ENCODE data around the gene HOXB13. TPM values are rescaled to one million over a fixed set of nuclear protein-coding genes. Genes with fewer than 3 reads are reported as not detected.

HOXB13 gene
- total RNA-seq, result not detected in 2 replicates
- polyA plus RNA-seq, result not detected in 2 replicates

- DNase-seq (ENCODE audit: low read depth in 1 of 2, low spot score in 1 of 2), result peak; percentile 47 to 66
- no peaks in the 10 kb centered on the region for H3K9me3 ChIP-seq (ENCODE audit: low read depth)
- no peaks in the 10 kb centered on the region for H3K36me3 ChIP-seq
- no peak for TF ChIP-seq CTCF (IDR thresholded peaks at IDR 0.05; ENCODE audit: low read depth, low read length)
- no peak within 1 kb of the TSS for H3K27ac ChIP-seq
- H3K4me1 ChIP-seq (ENCODE audit: low read depth), result peaks cover 6% of the 10 kb centered on the region
- peak within 1 kb of the TSS; percentile 18 for H3K4me3 ChIP-seq
- H3K27me3 ChIP-seq, result peaks cover 100% of the 10 kb centered on the region
Observed at GRCh38 chr17:48728232-48729231, at the start of gene HOXB13. HOXB13 (minus strand) TSS chr17:48728750; CDS start chr17:48728593, 157 bp downstream.

- no peak for TF ChIP-seq CTCF (IDR thresholded peaks at IDR 0.05; ENCODE audit: low read depth, low read length)
- Histone ChIP-seq H3K27me3 (peaks cover 32% of the 10 kb centered on the region), H3K36me3 (no peaks in the 10 kb centered on the region), H3K27ac (no peak overlapping the region), H3K9me3 (ENCODE audit: low read depth) (no peaks in the 10 kb centered on the region), H3K4me1 (ENCODE audit: low read depth) (no peaks in the 10 kb centered on the region), H3K4me3 (no peak overlapping the region)
- DNase-seq (ENCODE audit: low read depth in 1 of 2, low spot score in 1 of 2), result no peak
Observed at GRCh38 chr17:48776602-48777001, 48.1 kb upstream of the HOXB13 start.

- no peak for TF ChIP-seq CTCF (IDR thresholded peaks at IDR 0.05; ENCODE audit: low read depth, low read length)
- Histone ChIP-seq H3K9me3 (ENCODE audit: low read depth) (no peaks in the 10 kb centered on the region), H3K4me1 (ENCODE audit: low read depth) (no peaks in the 10 kb centered on the region), H3K36me3 (no peaks in the 10 kb centered on the region), H3K27me3 (peaks cover 36% of the 10 kb centered on the region), H3K4me3 (no peak overlapping the region), H3K27ac (no peak overlapping the region)
- no peak for DNase-seq (ENCODE audit: low read depth in 1 of 2, low spot score in 1 of 2)
Observed at GRCh38 chr17:48773245-48773644, 44.7 kb upstream of the HOXB13 start.

- no peak overlapping the region for H3K4me3 ChIP-seq
- no peak for TF ChIP-seq CTCF (IDR thresholded peaks at IDR 0.05; ENCODE audit: low read depth, low read length)
- H3K9me3 ChIP-seq (ENCODE audit: low read depth), result no peaks in the 10 kb centered on the region
- no peak for DNase-seq (ENCODE audit: low read depth in 1 of 2, low spot score in 1 of 2)
- no peaks in the 10 kb centered on the region for H3K36me3 ChIP-seq
- no peaks in the 10 kb centered on the region for H3K4me1 ChIP-seq (ENCODE audit: low read depth)
- peaks cover 43% of the 10 kb centered on the region for H3K27me3 ChIP-seq
- H3K27ac ChIP-seq, result no peak overlapping the region
Observed at GRCh38 chr17:48770954-48771353, 42.4 kb upstream of the HOXB13 start.

GRCh38 chr17:48769009-48769675 lies 40.6 kb upstream of the HOXB13 start:
- Histone ChIP-seq H3K36me3 (no peaks in the 10 kb centered on the region), H3K4me3 (no peak overlapping the region), H3K27ac (no peak overlapping the region), H3K27me3 (peaks cover 61% of the 10 kb centered on the region), H3K9me3 (ENCODE audit: low read depth) (no peaks in the 10 kb centered on the region), H3K4me1 (ENCODE audit: low read depth) (no peaks in the 10 kb centered on the region)
- TF ChIP-seq CTCF (IDR thresholded peaks at IDR 0.05; ENCODE audit: low read depth, low read length), result no peak
- DNase-seq (ENCODE audit: low read depth in 1 of 2, low spot score in 1 of 2), result no peak
